Heart right ventricle (tissue), 12 donors: ENCODE measurements around the gene KCNE1. TPM values are rescaled to one million over a fixed set of nuclear protein-coding genes. Genes with fewer than 3 reads are reported as not detected.

ENCODE experiments used
- polyA plus RNA-seq, 2 donors: library from polyadenylated mRNA; stranded (reverse); fragments of 200-250 nt; gene quantifications; one replicate each; pipeline ENCODE4 v1.2.3, GENCODE V29; 2013
- total RNA-seq, 10 donors: library from RNA; stranded (reverse); fragmentation: NEBNext Ultra II Directional in 3 of 10; extraction: Animal tissue kit (Norgen Biotek cat#: 25700) in 3 of 10; gene quantifications; one replicate each; pipeline versions ENCODE4 v1.2.1 to v1.2.4, GENCODE V29; 2021 to 2023
- donor health status: ischemic (EF 13 %, LVEDD 7.1; RV severe dilation, severe dysfunction).
- donor health status: healthy with polysubstance abuse.
- donor health status: DM: no; HTN: yes; CAD: no.
- donor health status: DM: no; HTN: no; CAD: no.
- donor health status: ischemic (EF 25% LVEDD 6.9; RV normal size, moderate dysfunction).
- donor health status: ischemic (EF 25% LVEDD 5.7; RV mildly dilated, moderate dysfunction).
- donor health status: healthy.
- donor health status: nonischemic (EF 11% LVEDD 7.7; RV severe dilation, severe dysfunction).
- donor health status: DM: yes; HTN: yes; CAD: no.
- donor health status: PGD.
- donor health status: ischemic (EF 29% LVEDD 5.4; RV normal size, mild dysfunction).
- donor health status: nonischemic (EF 23%, LVEDD 6.1; RV moderate dilation, normal function).

Gene KCNE1
- total and polyA plus RNA-seq, 12 donors, result 0.75 to 15.5 (median 7.3) TPM

Other genes with a start within 250 kb of the KCNE1 start
- gene KCNE2, start 148.2 kb downstream of the KCNE1 start, total RNA-seq, result not detected
- gene KCNE2, start 148.2 kb downstream of the KCNE1 start, polyA plus RNA-seq, result under 1 TPM; 0.04 to 0.73 TPM
- 10 to 100 TPM in 2 of 10 donors, 1 to 10 TPM in 8; 1.9 to 21.4 (median 7.2) TPM for gene SMIM11, start 136.7 kb downstream of the KCNE1 start, total RNA-seq
- gene SMIM11, start 136.7 kb downstream of the KCNE1 start, polyA plus RNA-seq, result 1 to 10 TPM in 1 of 2 donors, under 1 TPM in 1; 0.80 to 4.3 TPM
- gene SMIM34, start 88.3 kb downstream of the KCNE1 start, total RNA-seq, result under 1 TPM in 1 of 10 donors, not detected in 9; 0.30 TPM
- gene SMIM34, start 88.3 kb downstream of the KCNE1 start, polyA plus RNA-seq, result not detected
- 100 to 1,000 TPM in 3 of 10 donors, 10 to 100 TPM in 7; 30.8 to 389 (median 62.2) TPM for gene RCAN1, start 102.9 kb upstream of the KCNE1 start, total RNA-seq
- 10 to 100 TPM; 24.1 to 62.2 TPM for gene RCAN1, start 102.9 kb upstream of the KCNE1 start, polyA plus RNA-seq
- gene CLIC6, start 156.8 kb upstream of the KCNE1 start, total RNA-seq, result 1 to 10 TPM in 7 of 10 donors, under 1 TPM in 3; 0.21 to 8.1 (median 3.0) TPM
- gene CLIC6, start 156.8 kb upstream of the KCNE1 start, polyA plus RNA-seq, result 1 to 10 TPM in 1 of 2 donors, under 1 TPM in 1; 0.71 to 2.6 TPM